K562 (cell line): ENCODE data around the gene GASK1B.

Source experiments
- HDAC2 ChIP-seq: fragments of 450-650 bp; IDR thresholded peaks from 2 replicates; pipeline ENCODE4 v1.6.1; 2016; ENCODE audit warnings: mild to moderate bottlenecking
- JUN ChIP-seq, 2 experiments: sonication (generic) in 1 of 2; formaldehyde crosslinking in 1 of 2; IDR thresholded peaks; 2 replicates each; pipeline versions ENCODE4 v1.6.1 to v1.8.0; 2012 to 2022; ENCODE audit warnings: borderline replicate concordance in 2 of 2, mild to moderate bottlenecking in 2 of 2, improper control_type of control experiment in 1 of 2, low read depth in 1 of 2, low read length in 1 of 2, missing genetic modification reagents in 1 of 2
- MEF2A ChIP-seq: IDR thresholded peaks from 2 replicates; pipeline ENCODE4 v1.6.1; 2011; ENCODE audit warnings: low read depth, mild to moderate bottlenecking, low read length, moderate library complexity; ENCODE audit not compliant: control insufficient read depth
- RBFOX2 ChIP-seq: fragments of 200-400 bp; formaldehyde crosslinking; IDR thresholded peaks from 2 replicates; pipeline ENCODE4 v1.6.1; 2017; ENCODE audit warnings: low read depth, mild to moderate bottlenecking, low read length, moderate library complexity
- TF ChIP-seq, protein P1 (sequence below): IDR thresholded peaks from 2 replicates; pipeline ENCODE4 v1.6.1; 2011; ENCODE audit not compliant: insufficient read length; ENCODE audit errors: extremely low read depth
- TF ChIP-seq, protein P2 (sequence below), 3 experiments: fragments of 200-800 bp in 1 of 3; sonication (Bioruptor generic) in 1 of 3; sonication (generic) in 1 of 3; formaldehyde crosslinking in 1 of 3; IDR thresholded peaks; 2 replicates each; pipeline versions ENCODE4 v1.6.1 to v1.8.0; 2016 to 2022; ENCODE audit warnings: mild to moderate bottlenecking in 2 of 3, missing compliant biosample characterization in 2 of 3, missing genetic modification characterization in 2 of 3, missing genetic modification reagents in 1 of 3

DNA sequence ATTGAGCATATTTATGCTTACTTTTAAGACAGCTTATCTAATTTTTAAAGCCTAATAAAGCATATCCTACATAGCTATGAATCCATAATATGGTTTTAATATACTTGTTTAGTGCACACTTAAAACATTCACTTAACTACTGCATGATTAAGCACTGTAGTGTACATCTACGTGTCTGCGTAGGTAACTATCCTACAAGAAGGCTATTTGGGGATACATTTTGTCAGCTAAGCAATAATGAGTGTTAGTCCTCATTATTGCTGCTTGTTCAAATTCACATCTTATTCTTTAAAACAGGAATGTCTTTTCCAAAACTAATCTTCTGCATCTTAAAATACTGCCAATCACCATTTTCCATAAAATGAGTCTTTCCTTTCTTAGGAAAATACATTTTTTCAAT is 38.6 kb downstream of the GASK1B start:
- TF ChIP-seq MEF2A (no peak), HDAC2 (no peak), JUN (IDR thresholded peaks at IDR 0.05; ENCODE audit: borderline replicate concordance, low read depth, low read length) (no peak), JUN (CRISPR knock-in tag; IDR thresholded peaks at IDR 0.05; ENCODE audit: borderline replicate concordance) (no peak), RBFOX2 (no peak)
- TF ChIP-seq, protein P1, sequence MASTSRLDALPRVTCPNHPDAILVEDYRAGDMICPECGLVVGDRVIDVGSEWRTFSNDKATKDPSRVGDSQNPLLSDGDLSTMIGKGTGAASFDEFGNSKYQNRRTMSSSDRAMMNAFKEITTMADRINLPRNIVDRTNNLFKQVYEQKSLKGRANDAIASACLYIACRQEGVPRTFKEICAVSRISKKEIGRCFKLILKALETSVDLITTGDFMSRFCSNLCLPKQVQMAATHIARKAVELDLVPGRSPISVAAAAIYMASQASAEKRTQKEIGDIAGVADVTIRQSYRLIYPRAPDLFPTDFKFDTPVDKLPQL = no peak
- TF ChIP-seq, protein P2, sequence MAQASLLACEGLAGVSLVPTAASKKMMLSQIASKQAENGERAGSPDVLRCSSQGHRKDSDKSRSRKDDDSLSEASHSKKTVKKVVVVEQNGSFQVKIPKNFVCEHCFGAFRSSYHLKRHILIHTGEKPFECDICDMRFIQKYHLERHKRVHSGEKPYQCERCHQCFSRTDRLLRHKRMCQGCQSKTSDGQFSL (CRISPR knock-in tag; IDR thresholded peaks at IDR 0.05) = no peak
- TF ChIP-seq, protein P2 (tag; IDR thresholded peaks at IDR 0.05) = no peak
